Middle frontal gyrus (tissue), 1 donor: ENCODE data around the gene RTBDN.

Source experiments
- DNase-seq: peaks from one replicate; pipeline ENCODE4 v3.0.0-alpha.2; 2015; ENCODE audit warnings: low spot score; ENCODE audit errors: extremely low spot score

Gene RTBDN

DNA sequence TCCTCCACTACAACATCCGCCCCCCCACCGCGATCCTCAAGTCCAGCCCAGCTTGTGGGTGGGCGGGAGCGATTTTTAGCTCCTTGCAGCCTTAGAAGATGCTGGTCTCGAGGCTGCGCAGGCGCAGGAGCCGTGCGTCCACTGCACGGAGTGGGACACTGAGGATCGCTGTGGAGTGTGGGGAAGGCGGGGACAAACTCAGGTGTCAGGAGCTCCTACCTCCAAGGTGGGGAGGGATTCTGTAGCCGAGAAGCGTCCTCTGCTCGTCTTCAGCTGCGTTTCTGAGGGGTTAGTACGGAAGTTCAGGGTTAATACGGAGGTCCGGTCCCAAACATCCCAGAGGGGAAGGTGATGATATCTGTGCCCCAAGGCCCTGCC is at the start of gene RTBDN:
Gene RTBDN (minus strand): TSS at position 14 of the 378 bp plus-strand sequence. CDS start 4,600 bp downstream, outside the sequence.
- peak; percentile 64 for DNase-seq

DNA sequence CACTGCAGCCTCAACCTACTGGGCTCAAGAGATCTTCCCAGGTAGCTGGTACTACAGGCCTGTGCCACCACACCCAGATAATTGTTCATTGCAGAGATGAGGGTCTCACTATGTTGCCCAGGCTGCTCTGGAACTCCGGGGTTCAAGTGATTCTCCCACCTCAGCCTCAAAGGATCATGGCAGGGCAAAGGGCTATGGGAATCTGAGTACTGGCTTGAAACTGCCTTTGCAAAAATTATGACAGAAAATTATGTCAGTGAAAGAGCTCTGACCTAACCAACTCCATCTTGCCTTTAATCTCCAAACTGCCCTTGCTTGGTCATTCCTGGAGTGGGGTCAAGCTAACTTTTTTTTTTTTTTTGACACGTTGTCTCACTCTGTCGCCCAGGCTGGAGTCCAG is 48.2 kb upstream of the RTBDN start:
- no peak for DNase-seq

DNA sequence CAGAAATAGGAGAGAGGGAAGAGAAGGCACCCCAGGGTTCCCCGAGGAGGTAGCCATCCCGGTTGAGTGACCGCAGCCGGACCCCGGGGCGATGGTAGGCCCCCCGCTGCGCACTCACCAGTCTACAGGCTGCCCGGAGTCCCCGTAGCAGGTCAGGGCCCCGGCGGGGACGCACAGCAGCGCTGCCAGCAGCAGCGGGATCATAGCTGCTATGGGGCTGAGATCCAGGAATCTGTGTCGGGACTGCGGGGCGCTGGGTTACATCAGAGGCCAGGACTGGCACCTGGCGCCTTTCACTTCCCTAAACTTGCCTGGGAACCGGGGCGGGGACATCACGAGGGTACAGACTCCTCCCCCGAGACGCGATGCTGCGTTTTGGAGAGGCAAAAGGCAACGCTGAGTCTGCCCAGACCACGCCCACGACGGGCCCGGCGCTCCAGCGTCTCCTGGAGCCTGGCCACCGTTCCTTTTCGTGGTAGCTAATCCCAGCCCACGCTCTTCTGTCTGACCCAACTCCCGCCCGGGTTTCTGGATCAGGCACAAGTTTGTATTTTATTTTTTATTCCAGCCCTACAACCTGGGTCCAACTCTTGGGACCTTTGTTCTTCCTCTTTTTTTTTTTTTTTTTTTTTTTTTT is 46.9 kb upstream of the RTBDN start, which contains the start of gene DNASE2:
Gene DNASE2 (minus strand): TSS at position 278 of the 637 bp plus-strand sequence. CDS start 74 bp downstream, at position 204.
- peak; percentile 78 for DNase-seq

DNA sequence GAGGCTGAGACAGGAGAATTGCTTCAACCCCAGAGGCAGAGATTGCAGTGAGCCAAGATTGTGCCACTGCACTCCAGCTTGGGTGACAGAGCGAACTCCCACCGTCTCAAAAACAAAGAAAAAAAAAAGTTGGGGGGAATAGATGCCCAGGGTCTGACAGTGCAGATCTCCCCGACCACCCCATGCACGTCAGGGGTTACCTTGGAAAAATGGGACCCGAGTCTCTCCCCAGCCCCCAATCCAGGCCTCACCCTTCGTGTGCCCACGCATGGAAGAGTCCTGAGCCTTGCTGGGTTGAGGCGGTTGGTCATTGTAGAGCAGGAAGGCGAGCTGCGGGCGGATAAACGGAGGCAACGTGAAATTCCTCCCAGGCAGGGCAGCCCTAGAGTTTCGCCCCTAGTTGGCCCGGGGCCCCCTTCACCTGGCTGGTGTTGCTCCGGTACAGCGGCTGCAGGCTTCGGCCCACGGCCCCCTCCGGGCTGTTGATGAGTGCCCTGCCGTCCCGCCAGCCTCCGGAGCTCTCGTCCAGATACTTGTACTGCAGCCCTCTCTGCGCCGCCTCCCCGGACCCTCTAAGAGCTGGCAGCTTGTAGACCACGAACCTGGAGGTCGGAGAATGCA is 46.3 kb upstream of the RTBDN start:
- DNase-seq, result no peak

DNA sequence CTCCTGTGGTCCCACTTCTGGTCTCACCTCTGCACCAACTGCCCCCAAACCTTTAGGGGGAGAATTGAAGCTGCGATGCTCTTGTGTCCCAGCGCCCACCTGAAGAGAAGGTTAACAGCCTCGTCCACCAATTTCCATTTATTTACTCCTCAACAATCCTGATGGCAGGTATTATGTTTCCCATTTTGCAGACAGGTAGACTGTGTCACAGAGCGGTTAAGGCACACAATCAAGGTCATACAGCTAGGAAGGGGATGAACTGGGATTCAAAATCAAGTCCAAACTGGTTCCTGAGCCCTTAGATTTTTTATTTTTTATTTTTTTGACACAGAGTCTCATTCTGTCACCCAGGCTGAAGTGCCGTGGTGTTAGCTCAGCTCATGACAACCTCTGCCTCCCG is 40.7 kb upstream of the RTBDN start:
- DNase-seq, result no peak

DNA sequence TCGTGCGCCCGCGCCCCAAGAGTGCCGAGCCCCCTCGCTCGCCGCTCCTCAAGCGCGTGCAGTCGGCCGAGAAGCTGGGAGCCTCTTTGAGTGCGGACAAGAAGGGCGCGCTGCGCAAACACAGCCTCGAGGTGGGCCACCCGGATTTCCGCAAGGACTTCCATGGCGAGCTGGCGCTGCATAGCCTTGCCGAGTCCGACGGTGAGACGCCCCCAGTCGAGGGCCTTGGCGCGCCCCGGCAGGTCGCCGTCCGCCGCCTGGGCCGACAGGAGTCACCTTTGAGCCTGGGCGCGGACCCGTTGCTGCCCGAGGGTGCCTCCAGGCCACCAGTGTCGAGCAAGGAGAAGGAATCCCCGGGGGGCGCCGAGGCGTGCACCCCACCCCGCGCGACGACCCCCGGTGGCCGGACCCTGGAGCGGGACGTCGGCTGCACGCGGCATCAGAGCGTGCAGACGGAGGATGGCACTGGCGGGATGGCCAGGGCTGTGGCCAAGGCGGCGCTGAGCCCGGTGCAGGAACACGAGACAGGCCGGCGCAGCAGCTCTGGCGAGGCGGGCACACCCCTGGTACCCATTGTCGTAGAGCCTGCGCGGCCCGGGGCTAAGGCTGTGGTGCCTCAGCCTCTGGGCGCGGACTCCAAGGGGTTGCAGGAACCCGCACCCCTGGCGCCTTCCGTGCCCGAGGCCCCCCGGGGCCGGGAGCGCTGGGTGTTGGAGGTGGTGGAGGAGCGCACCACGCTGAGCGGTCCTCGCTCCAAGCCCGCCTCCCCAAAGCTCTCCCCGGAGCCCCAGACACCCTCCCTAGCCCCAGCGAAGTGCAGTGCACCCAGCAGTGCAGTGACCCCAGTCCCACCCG is 39.7 kb upstream of the RTBDN start:
- no peak for DNase-seq

DNA sequence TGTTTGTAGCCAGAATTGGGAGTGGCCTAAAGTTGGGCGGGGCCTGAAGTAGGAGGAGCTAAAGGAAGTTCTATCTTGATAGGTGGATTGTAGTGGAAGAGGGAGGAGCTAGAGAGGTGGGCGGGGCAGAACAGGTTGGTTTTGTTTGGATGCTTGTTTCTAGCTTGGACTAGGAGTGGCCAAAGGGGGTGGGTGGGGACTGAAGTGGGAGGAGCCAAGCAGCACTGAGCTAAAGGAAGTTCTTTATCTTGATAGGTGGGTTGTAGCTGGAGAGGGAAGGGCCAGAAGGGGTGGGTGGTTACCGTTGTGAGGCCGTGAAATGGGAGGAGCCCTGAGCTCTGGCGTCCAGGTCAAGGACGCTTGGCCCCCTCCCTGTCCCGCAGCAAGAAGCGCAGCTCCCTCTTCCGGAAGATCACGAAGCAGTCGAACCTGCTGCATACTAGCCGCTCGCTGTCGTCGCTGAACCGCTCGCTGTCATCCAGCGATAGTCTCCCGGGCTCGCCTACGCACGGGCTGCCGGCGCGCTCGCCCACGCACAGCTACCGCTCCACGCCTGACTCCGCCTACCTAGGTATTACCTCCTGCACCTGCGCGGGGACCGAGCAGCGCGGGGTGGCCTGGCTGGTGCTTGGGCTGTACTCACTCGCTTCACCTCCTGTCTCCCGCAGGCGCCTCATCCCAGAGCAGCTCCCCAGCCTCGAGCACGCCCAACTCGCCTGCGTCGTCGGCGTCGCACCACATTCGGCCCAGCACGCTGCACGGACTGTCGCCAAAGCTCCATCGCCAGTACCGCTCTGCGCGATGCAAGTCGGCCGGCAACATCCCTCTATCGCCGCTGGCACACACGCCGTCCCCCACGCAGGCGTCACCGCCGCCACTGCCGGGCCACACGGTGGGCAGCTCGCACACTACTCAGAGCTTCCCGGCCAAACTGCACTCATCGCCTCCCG is 38.8 kb upstream of the RTBDN start:
- DNase-seq, result no peak

DNA sequence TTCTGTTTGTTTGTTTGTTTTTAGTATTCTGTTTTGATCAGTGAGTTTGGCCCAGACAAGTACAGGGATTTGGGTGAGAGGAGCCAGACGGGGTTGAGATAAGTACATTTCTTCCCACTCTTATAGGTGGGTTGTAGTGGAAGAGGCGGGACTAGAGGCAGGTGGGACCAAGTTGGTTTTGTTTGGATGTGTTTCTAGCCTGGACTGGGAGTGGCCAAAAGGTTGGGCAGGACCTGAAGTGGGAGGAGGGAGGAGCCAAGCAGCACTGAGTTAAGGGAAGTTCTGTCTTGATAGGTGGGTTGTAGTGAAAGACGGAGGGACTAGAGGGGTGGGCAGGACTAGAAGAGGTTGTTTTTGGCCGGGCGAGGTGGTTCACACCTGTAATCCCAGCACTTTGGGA is 37.9 kb upstream of the RTBDN start:
- no peak for DNase-seq

DNA sequence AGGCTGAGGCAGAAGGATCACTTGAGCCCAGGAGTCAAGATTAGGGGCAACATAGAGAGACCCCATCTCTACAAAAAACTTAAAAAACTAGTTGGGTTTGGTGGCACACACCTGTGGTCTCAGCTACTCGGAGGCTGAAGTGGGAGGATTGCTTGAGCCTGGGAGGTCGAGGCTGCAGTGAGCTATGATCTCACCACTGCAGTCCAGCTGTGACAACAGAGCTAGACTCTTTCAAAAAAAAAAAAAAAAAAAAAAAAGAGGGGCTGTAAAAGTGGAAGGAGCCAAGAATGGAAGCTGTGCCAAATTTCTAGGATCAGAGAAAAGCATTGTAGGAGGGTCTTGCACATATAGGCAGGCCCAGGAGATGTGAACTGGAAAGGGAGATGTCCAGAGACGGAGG is 37.3 kb upstream of the RTBDN start:
- DNase-seq, result no peak

DNA sequence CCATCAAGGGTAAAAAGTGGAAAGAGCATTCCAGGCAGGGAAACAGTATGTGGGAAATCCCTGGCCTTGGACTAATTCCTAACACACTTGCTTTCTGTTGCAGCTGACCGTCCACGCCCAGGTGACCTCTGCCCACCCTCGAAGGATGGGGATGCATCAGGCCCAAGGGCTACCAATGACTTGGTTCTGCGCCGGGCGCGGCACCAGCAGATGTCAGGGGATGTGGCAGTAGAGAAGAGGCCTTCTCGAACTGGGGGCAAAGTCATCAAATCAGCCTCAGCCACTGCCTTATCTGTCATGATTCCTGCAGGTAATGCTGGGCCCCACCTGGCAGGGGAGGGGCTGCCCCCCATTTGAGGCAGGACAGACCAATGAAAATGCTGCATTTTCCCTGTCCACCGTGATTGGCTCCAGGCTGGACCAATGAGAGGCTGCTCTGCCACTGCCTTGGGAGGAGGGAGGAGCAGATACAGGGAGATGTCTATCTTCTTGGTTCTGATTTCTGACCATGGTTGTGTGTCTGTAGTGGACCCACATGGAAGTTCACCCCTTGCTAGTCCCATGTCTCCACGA is 34.2 kb upstream of the RTBDN start:
- no peak for DNase-seq

DNA sequence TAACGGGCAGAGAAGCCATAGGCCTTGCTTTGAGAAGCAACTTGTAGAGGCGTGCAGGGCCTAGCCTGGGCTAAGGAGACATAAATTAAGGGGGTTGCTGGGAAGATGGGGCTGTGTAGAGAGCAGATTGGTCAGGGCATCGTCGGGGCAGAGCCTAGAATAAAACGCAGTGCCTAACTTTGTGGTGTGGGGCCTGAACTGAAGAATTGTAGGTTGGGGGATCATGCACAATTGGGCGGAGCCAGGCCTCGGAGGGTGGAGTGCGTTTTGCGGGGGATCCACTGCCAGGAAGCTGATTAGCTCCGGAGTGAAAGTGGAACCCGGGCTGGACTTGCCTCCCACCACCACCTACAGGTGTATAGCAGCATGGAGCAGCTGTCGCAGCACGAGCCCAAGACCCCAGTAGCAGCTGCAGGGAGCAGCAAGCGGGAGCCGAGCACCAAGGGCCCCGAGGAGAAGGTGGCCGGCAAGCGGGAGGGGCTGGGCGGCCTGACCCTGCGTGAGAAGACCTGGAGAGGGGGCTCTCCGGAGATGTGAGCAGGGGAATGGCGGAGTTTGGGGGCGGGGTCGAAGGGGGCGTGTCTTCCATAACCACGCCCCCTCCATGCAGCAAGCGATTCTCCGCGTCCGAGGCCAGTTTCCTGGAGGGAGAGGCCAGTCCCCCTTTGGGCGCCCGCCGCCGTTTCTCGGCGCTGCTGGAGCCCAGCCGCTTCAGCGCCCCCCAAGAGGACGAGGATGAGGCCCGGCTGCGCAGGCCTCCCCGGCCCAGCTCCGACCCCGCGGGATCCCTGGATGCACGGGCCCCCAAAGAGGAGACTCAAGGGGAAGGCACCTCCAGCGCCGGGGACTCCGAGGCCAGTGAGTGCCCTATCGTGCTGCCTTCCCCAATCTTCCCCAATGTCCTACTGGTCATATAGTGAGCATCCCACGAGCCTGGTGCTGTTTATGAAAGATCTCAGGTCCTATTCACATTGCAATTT is 33.0 kb upstream of the RTBDN start:
- DNase-seq, result no peak

DNA sequence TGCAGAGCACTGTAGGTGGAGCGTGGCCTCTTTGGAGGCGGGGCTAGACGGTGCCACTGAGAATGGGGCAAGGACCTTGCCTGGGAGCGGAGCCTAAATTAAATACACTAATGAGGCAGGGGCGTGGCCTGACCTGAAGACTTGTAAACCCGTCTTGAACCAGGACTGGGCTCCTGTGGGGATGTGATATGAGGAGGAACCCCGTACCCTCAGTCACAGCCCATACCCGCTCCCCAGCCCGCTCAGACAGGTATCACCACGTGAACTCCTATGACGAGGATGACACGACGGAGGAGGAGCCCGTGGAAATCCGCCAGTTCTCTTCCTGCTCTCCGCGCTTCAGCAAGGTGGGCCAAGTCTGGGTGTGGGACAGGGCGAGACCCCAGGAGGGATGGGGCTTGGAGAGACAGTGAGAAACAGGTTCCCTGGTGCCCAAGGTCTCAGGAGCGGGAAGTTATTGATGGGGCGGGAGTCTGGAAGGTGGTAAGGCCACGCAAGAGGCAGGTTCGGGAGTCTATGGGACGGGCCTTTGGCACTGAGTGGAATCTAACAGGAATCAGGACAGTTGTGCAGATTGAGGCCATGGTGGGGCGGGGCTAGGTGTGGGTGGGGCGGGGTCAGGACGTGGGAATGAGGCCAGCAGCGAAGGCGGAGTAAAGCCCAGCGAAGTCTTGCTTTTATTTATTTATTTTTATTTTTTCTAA is 32.2 kb upstream of the RTBDN start:
- DNase-seq, result no peak

DNA sequence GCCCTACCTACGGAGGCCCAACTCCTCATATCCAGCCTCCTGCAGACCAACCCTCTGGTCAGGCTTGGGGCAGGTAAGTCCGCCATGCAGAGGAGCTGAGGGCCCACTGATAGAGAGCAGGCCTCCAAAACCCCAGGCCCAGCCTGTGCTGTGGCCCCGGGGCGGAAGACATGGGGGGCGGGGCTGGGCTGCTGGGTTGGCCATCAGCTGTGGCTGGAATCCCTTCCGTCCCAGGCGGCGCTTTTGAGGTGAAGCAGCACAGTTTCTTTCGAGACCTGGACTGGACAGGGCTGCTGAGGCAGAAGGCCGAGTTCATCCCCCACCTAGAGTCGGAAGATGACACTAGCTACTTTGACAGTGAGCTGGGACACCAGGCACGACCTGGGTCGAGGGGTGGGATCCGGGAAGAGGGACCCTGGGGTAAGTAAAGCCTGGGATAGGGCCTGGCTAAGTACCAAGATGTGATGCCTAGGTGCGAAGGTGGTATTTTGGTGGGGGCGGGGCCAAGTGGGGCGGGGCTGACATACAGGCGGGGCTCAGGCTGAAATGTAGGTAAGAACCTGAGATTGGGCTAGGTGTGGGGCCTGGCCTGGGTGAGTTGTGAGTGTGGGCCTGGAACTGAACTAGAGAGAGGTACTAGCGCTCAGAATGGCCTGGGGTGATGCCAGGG is 31.5 kb upstream of the RTBDN start:
- DNase-seq, result no peak

DNA sequence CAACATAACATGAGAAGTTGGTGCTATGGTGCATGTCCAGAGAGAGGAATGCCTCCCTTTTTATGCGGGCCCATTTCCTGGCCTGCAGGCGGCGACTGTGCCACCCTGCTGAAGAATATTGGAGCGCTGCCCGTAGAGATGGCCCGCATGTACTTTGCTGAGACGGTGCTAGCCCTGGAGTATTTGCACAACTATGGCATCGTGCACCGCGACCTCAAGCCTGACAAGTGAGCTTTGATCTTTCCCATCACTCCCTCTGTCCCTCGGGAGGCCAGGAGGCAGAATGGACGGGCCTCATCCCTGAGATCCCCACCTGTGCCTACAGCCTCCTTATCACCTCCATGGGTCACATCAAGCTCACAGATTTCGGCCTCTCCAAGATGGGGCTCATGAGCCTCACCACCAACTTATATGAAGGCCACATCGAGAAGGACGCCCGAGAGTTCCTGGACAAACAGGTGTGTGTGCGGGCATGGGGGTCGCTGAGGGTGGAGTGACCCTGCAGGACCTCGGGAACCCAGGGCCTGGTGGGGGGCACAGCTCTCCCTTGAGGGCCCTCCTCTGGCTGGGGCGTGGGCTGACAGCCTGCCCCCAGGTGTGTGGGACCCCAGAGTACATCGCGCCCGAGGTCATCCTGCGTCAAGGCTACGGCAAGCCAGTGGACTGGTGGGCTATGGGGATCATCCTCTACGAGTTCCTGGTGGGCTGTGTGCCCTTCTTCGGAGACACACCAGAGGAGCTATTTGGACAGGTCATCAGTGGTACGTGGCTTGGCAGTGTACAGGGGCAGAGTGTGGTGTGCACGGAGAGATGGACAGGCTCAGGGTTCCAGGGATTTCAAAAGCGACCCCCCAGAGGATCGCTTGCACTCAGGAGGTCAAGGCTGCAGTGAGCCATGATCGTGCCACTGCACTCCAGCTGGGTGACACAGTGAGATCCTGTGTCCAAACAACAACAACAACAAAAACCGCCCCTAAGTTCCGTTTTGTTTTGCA is 30.6 kb upstream of the RTBDN start:
- DNase-seq, result no peak

DNA sequence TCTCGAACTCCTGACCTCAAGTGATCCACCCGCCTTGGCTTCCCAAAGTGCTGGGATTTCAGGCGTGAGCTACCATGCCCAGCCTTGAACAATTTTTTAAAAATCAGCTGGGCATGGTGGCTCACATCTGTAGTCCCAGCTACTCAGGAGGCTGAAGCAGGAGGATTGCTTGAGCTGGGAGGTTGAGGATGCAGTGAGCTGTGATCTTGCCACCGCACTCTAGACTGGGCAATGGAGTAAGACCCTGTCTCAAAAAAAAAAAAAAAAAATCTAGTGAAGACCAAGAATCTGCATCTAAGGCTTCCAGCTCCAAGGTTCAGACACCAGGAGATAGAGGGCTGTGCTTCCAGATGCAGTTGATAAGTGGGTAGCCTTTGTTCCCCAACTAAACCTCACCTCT is 29.8 kb upstream of the RTBDN start:
- no peak for DNase-seq

DNA sequence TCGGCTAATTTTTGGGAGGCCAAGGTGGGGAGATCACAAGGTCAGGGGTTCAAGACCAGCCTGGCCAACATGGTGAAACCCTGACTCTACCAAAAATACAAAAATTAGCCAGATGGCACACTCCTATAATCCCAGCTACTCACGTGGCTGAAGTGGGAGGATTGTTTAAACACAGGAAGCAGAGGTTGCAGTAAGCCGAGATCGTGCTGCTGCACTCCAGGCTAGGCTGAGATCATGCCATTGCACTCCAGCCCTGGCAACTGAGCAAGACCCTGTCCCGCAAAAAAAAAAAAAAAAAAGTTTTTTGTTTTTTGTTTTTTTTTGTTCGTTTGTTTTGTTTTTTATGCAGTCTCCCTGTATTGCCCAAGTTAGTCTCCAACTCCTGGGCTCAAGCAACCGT is 25.2 kb upstream of the RTBDN start:
- no peak for DNase-seq
